Astrocyte (in vitro differentiated cells and primary cell): ENCODE measurements around the gene PTPN14.

Source experiments
- CTCF ChIP-seq: IDR thresholded peaks from 2 replicates; pipeline ENCODE4 v1.5.1; 2011; ENCODE audit warnings: low read depth, mild to moderate bottlenecking, inconsistent platforms, low read length, moderate library complexity; ENCODE audit not compliant: insufficient read depth
- EZH2 ChIP-seq: IDR thresholded peaks from 2 replicates; pipeline ENCODE4 v1.6.1; 2012; ENCODE audit warnings: mild to moderate bottlenecking, low read length, inconsistent platforms; ENCODE audit not compliant: insufficient read depth

GRCh38 chr1:214404154-214404553 lies 147.2 kb downstream of the PTPN14 start:
- TF ChIP-seq EZH2 = no peak
- TF ChIP-seq CTCF = no peak
